A549 (cell line): ENCODE measurements around the gene VPS13D. TPM values are rescaled to one million over a fixed set of nuclear protein-coding genes. Genes with fewer than 3 reads are reported as not detected.

Source experiments
- ATAC-seq, 2 experiments: fragments of 200-7000 bp in 1 of 2; fragments of >200 bp in 1 of 2; cut with Nextera tagmentation in 1 of 2; cut with Tn5 transposase in 1 of 2; 3 replicates each; pipeline versions ENCODE4 v1.8.0 to v1.9.1; 2018 to 2020; ENCODE audit warnings: mild to moderate bottlenecking in 1 of 2, moderate library complexity in 1 of 2
- CTCF ChIA-PET: fragments of 300-600 bp; sonication (Branson Sonifier 250); formaldehyde crosslinking; extraction: SDS; loops from one replicate; lab custom pipeline; 2021; ENCODE audit warnings: antibody characterized with exemption, inconsistent platforms; lab: Yijun Ruan, JAX
- POLR2A ChIA-PET: fragments of 350-600 bp; formaldehyde crosslinking; extraction: SDS; loops from one replicate; lab custom pipeline; 2021; ENCODE audit warnings: antibody characterized with exemption, inconsistent platforms; lab: Yijun Ruan, JAX
- DNase-seq, 2 experiments: peaks; one replicate each; pipeline versions ENCODE4 v3.0.0 to v3.0.0-alpha.2; 2011 to 2016; ENCODE audit warnings: low read depth in 1 of 2, low spot score in 1 of 2
- FAIRE-seq: peaks from 2 replicates; lab custom pipeline; 2011; peaks lifted over from hg19 to GRCh38; lab: Jason Lieb, UNC
- H3K27ac ChIP-seq, 2 experiments: fragments of >200 bp; sonication (Bioruptor Twin); formaldehyde crosslinking; 3 replicates each; pipeline ENCODE4 v1.5.1; 2016 to 2017
- H3K4me1 ChIP-seq: fragments of >200 bp; sonication (Bioruptor Twin); formaldehyde crosslinking; 3 replicates; pipeline ENCODE4 v1.6.1; 2016
- H3K4me2 ChIP-seq: fragments of >200 bp; sonication (Bioruptor Twin); formaldehyde crosslinking; 3 replicates; pipeline ENCODE4 v1.6.1; 2016
- H3K4me3 ChIP-seq: fragments of >200 bp; sonication (Bioruptor Twin); formaldehyde crosslinking; 3 replicates; pipeline ENCODE4 v1.5.1; 2016
- H3K9me3 ChIP-seq: fragments of >200 bp; sonication (Bioruptor Twin); formaldehyde crosslinking; 3 replicates; pipeline ENCODE4 v1.6.1; 2016
- ATOH8 ChIP-seq: fragments of 250-450 bp; sonication (Bioruptor Pico); IDR thresholded peaks from 2 replicates; pipeline ENCODE4 v1.5.0; 2020; ENCODE audit warnings: low read depth, mild to moderate bottlenecking, moderate library complexity
- BCL3 ChIP-seq: fragments of >200 bp; sonication (Bioruptor Twin); formaldehyde crosslinking; IDR thresholded peaks from 3 replicates; pipeline ENCODE4 v1.6.1; 2016
- CEBPB ChIP-seq, 2 experiments: fragments of >200 bp in 1 of 2; sonication (Bioruptor Twin) in 1 of 2; formaldehyde crosslinking in 1 of 2; IDR thresholded peaks; 2 replicates each; pipeline ENCODE4 v1.6.1; 2012 to 2016
- CTCF ChIP-seq: fragments of >200 bp; sonication (Bioruptor Twin); formaldehyde crosslinking; IDR thresholded peaks from 3 replicates; pipeline ENCODE4 v1.5.1; 2016
- E2F6 ChIP-seq: IDR thresholded peaks from 2 replicates; pipeline ENCODE4 v1.6.1; 2012; ENCODE audit warnings: low read depth, borderline replicate concordance
- EP300 ChIP-seq, 2 experiments: fragments of >200 bp; sonication (Bioruptor Twin); formaldehyde crosslinking; IDR thresholded peaks; 2 replicates in 1 of 2; 3 replicates in 1 of 2; pipeline ENCODE4 v1.6.1; 2016 to 2017
- ESRRA ChIP-seq: fragments of 150-350 bp; IDR thresholded peaks from 2 replicates; pipeline ENCODE4 v1.6.1; 2014; ENCODE audit warnings: mild to moderate bottlenecking, low read length, borderline replicate concordance
- GATA3 ChIP-seq: IDR thresholded peaks from 2 replicates; pipeline ENCODE4 v1.6.1; 2012; ENCODE audit warnings: borderline replicate concordance
- HOXA7 ChIP-seq: fragments of 250-450 bp; sonication (Bioruptor Pico); IDR thresholded peaks from 2 replicates; pipeline ENCODE4 v1.5.0; 2020; ENCODE audit warnings: mild to moderate bottlenecking, moderate library complexity
- HOXB13 ChIP-seq: fragments of 250-450 bp; sonication (Bioruptor Pico); IDR thresholded peaks from 2 replicates; pipeline ENCODE4 v1.5.0; 2020; ENCODE audit warnings: low read depth, mild to moderate bottlenecking, moderate library complexity
- KDM1A ChIP-seq: fragments of 200-600 bp; sonication (generic); IDR thresholded peaks from 2 replicates; pipeline ENCODE4 v1.6.1; 2016; ENCODE audit warnings: low read depth, mild to moderate bottlenecking
- KDM5A ChIP-seq: fragments of 200-600 bp; sonication (generic); IDR thresholded peaks from 2 replicates; pipeline ENCODE4 v1.6.1; 2016; ENCODE audit warnings: antibody characterized with exemption, mild to moderate bottlenecking
- MAX ChIP-seq: IDR thresholded peaks from 2 replicates; pipeline ENCODE4 v1.6.1; 2012
- MYC ChIP-seq: IDR thresholded peaks from 2 replicates; pipeline ENCODE4 v1.6.1; 2012; ENCODE audit warnings: mild to moderate bottlenecking, inconsistent platforms, low read length, improper control_type of control experiment, borderline replicate concordance
- NFE2L2 ChIP-seq: fragments of 150-350 bp; conservative IDR thresholded peaks from 2 replicates; pipeline ENCODE4 v1.6.1; 2014; ENCODE audit warnings: low read length
- RAD21 ChIP-seq, 2 experiments: fragments of >200 bp in 1 of 2; sonication (Bioruptor Twin) in 1 of 2; formaldehyde crosslinking in 1 of 2; IDR thresholded peaks in 1 of 2; conservative IDR thresholded peaks in 1 of 2; 2 replicates in 1 of 2; 3 replicates in 1 of 2; pipeline ENCODE4 v1.6.1; 2012 to 2018; ENCODE audit warnings: inconsistent platforms in 1 of 2
- RARB ChIP-seq: fragments of 250-450 bp; sonication (Bioruptor Pico); IDR thresholded peaks from 2 replicates; pipeline ENCODE4 v1.8.0; 2021; ENCODE audit warnings: mild to moderate bottlenecking, moderate library complexity
- REST ChIP-seq: fragments of 200-600 bp; sonication (generic); IDR thresholded peaks from 2 replicates; pipeline ENCODE4 v1.6.1; 2016; ENCODE audit warnings: antibody characterized with exemption, mild to moderate bottlenecking, moderate library complexity
- TFCP2L1 ChIP-seq: fragments of 250-450 bp; sonication (Bioruptor Pico); IDR thresholded peaks from 2 replicates; pipeline ENCODE4 v1.5.0; 2021; ENCODE audit warnings: mild to moderate bottlenecking
- WGBS: methylation state at CpG from one replicate; pipeline ENCODE4 v1.1.6; 2017; ENCODE audit errors: missing lambda C conversion rate; 5-methylcytosine and 5-hydroxymethylcytosine counted together
- polyA plus RNA-seq, 4 experiments: library from polyadenylated mRNA; depleted of rRNA in 3 of 4; stranded (reverse); fragments of >200 nt; fragmentation: RNase III in 1 of 4; extraction: RNeasy Plus Mini Kit Qiagen cat#74134 plus additional on column Dnase treatment in 1 of 4; gene quantifications; 2 replicates in 3 of 4; 3 replicates in 1 of 4; pipeline ENCODE4 v1.2.3, GENCODE V29; 2011 to 2017

Gene VPS13D
- polyA plus RNA-seq, 2 of the 4 experiments (the other 2 are of a cell fraction), result 5.4 to 15.9 TPM

- no peak for FAIRE-seq
- TF ChIP-seq E2F6 (no peak), CTCF (no peak), MAX (peak; percentile 28; the same call in 1 of the 2 replicates), GATA3 (peak; percentile 70), REST (no peak), EP300 (IDR thresholded peaks at IDR 0.05) (peak in 1 of 2 experiments; percentile 50; a peak in 1 of 5 replicates), TFCP2L1 (CRISPR knock-in tag) (peak; percentile 16; the same call in 1 of the 2 replicates), NFE2L2 (no peak), CEBPB (IDR thresholded peaks at IDR 0.05) (peak in 1 of 2 experiments; percentile 35; a peak in 1 of 4 replicates), RAD21 (conservative IDR thresholded peaks at IDR 0.05 in 1 of 2, IDR thresholded peaks at IDR 0.05 in 1 of 2) (peak; percentile 16 to 21; a peak in 4 of 5 replicates), ATOH8 (CRISPR knock-in tag) (no peak), MYC (no peak), KDM1A (no peak), ESRRA (no peak), BCL3 (no peak), KDM5A (no peak), HOXB13 (CRISPR knock-in tag) (0 out of 2 replicates have a peak, but pooled peaks have one; percentile 11), HOXA7 (CRISPR knock-in tag) (no peak), RARB (CRISPR knock-in tag) (0 out of 2 replicates have a peak, but pooled peaks have one; percentile 77)
- TF ChIP-seq, all 56 proteins: peak for 8
- Histone ChIP-seq H3K4me3 (no peak overlapping the region), H3K9me3 (no peaks in the 10 kb centered on the region), H3K4me2 (peak overlapping the region; percentile 60), H3K27ac (peak overlapping the region; percentile 76 to 90), H3K4me1 (peaks cover 57% of the 10 kb centered on the region)
- ChIA-PET POLR2A (interaction anchor here (0.7 to 2.3 kb wide), 3 partner anchors 45 to 186 kb away, joined by 5 to 8 read pairs (median 7); partner anchors contain the start of gene DHRS3), CTCF (interaction anchor here (1.2 kb wide), 1 partner anchor 9 kb away, joined by 4 read pairs; no protein-coding TSS in a partner anchor)
- ATAC-seq (peak; percentile 74 to 77), DNase-seq (peak in 1 of 2 experiments; percentile 77)
- 18% methylated on average over 10 of the region's 12 CpGs for WGBS
Measured at GRCh38 chr1:12433323-12434053, 203.7 kb downstream of the VPS13D start.
